DMS114 treated with DMSO at 0.1 percent for 48 hours (cell line): ENCODE measurements around the gene OR4N5.

Experiments
- DNase-seq: peaks from one replicate; lab custom pipeline; 2025; ENCODE audit not compliant: unreplicated experiment; lab: John Stamatoyannopoulos, UW

OR4N5 gene

DNA sequence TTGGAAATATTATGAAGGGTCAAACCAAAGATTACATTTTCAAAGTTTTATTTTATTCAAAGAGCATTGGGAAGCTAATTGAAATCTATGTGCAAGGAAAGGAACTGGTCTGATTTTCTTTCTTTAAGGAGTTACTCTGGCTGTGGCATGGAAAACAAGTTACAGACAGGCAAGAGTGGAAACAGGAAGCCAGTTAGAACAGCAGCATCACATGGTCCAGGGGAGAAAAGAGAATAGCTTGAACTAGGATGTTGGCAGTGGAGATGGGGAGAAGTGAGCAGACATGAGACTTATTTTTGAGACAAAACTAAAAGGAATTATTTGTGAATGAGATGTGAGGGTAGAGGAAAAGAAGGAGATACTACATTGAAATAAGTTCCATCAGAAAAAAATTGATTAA, 55.5 kb downstream of the OR4N5 start:
- no peak for DNase-seq
